GM23338 (cell line): ENCODE results near the gene DNAJB8. TPM values are rescaled to one million over a fixed set of nuclear protein-coding genes. Genes with fewer than 3 reads are reported as not detected.

Experiments used
- ATAC-seq: fragments of 200-7000 bp; cut with Tn5 transposase; 3 replicates; pipeline ENCODE4 v1.9.1; 2020
- DNase-seq: peaks from one replicate; pipeline ENCODE4 v3.0.0-alpha.2; 2015; ENCODE audit warnings: low spot score
- H2AFZ ChIP-seq: fragments of 200-600 bp; sonication (generic); 2 replicates; pipeline ENCODE4 v1.8.0; 2016; ENCODE audit warnings: antibody characterized with exemption, mild to moderate bottlenecking, moderate library complexity
- H3F3A ChIP-seq: fragments of 200-600 bp; sonication (generic); replicated peaks from 2 replicates; pipeline ENCODE4 v1.8.0; 2017; ENCODE audit warnings: antibody characterized with exemption, mixed run types, low read depth
- H3K27ac ChIP-seq: fragments of 200-600 bp; sonication (generic); 2 replicates; pipeline ENCODE4 v1.6.1; 2016; ENCODE audit warnings: low read depth
- H3K27me3 ChIP-seq: fragments of 200-600 bp; sonication (generic); 2 replicates; pipeline ENCODE4 v1.8.0; 2016; ENCODE audit warnings: mild to moderate bottlenecking, mixed run types, moderate library complexity; ENCODE audit not compliant: insufficient read depth
- H3K36me3 ChIP-seq: fragments of 200-600 bp; sonication (generic); 2 replicates; pipeline ENCODE4 v1.8.0; 2016; ENCODE audit warnings: mild to moderate bottlenecking; ENCODE audit not compliant: insufficient read depth
- H3K4me1 ChIP-seq: fragments of 200-600 bp; sonication (generic); 2 replicates; pipeline ENCODE4 v1.8.0; 2016; ENCODE audit warnings: mild to moderate bottlenecking, moderate library complexity; ENCODE audit not compliant: insufficient read depth
- H3K4me2 ChIP-seq: fragments of 200-600 bp; sonication (generic); 2 replicates; pipeline ENCODE4 v1.7.1; 2017; ENCODE audit warnings: mixed run types
- H3K4me3 ChIP-seq: fragments of 200-600 bp; sonication (generic); 2 replicates; pipeline ENCODE4 v1.6.1; 2016; ENCODE audit warnings: mixed run types
- H3K79me2 ChIP-seq: fragments of 200-600 bp; sonication (generic); replicated peaks from 2 replicates; pipeline ENCODE4 v1.8.0; 2017; ENCODE audit warnings: mild to moderate bottlenecking; ENCODE audit not compliant: insufficient read depth
- H3K9me2 ChIP-seq: fragments of 200-600 bp; sonication (generic); 2 replicates; pipeline ENCODE4 v1.8.0; 2017; ENCODE audit not compliant: insufficient read depth
- H4K20me1 ChIP-seq: fragments of 200-600 bp; sonication (generic); replicated peaks from 2 replicates; pipeline ENCODE4 v1.8.0; 2017; ENCODE audit warnings: mild to moderate bottlenecking; ENCODE audit not compliant: insufficient read depth
- H3K27ac Mint-ChIP-seq: 2 replicates; pipeline ENCODE4 v1.8.0; 2020; ENCODE audit warnings: inconsistent platforms, mild to moderate bottlenecking, moderate library complexity, mixed read lengths
- H3K27me3 Mint-ChIP-seq: 3 replicates; pipeline ENCODE4 v1.8.0; 2022; ENCODE audit warnings: low read depth, mild to moderate bottlenecking, moderate library complexity, mixed read lengths, inconsistent platforms; ENCODE audit not compliant: insufficient read depth, poor library complexity
- H3K36me3 Mint-ChIP-seq: 3 replicates; pipeline ENCODE4 v1.8.0; 2021; ENCODE audit warnings: low read depth, mild to moderate bottlenecking, inconsistent platforms, moderate library complexity, mixed read lengths
- H3K4me1 Mint-ChIP-seq: 3 replicates; pipeline ENCODE4 v1.8.0; 2020; ENCODE audit warnings: mild to moderate bottlenecking, inconsistent platforms, mixed read lengths
- H3K4me3 Mint-ChIP-seq: 3 replicates; pipeline ENCODE4 v1.8.0; 2021; ENCODE audit warnings: moderate library complexity, mild to moderate bottlenecking, inconsistent platforms, mixed read lengths
- H3K9me3 Mint-ChIP-seq: 3 replicates; pipeline ENCODE4 v1.8.0; 2020; ENCODE audit warnings: moderate library complexity, mild to moderate bottlenecking, inconsistent platforms, mixed read lengths
- CREB1 ChIP-seq: fragments of 250-450 bp; sonication (Bioruptor Pico); IDR thresholded peaks from 2 replicates; pipeline ENCODE4 v1.5.0; 2020; ENCODE audit warnings: low read depth, mild to moderate bottlenecking, moderate library complexity
- CTCF ChIP-seq, 2 experiments: fragments of 200-600 bp in 1 of 2; sonication (generic) in 1 of 2; conservative IDR thresholded peaks; 2 replicates each; pipeline versions ENCODE4 v1.5.1 to v1.6.1; 2016 to 2017; ENCODE audit warnings: antibody characterized with exemption in 2 of 2, low read depth in 2 of 2, mild to moderate bottlenecking in 2 of 2, moderate library complexity in 1 of 2
- ETS1 ChIP-seq: IDR thresholded peaks from 2 replicates; pipeline ENCODE4 v1.6.1; 2016; ENCODE audit warnings: antibody characterized with exemption
- EZH2phosphoT487 ChIP-seq: fragments of 200-600 bp; sonication (generic); IDR thresholded peaks from one replicate; pipeline ENCODE4 v1.8.1; 2018; ENCODE audit warnings: antibody characterized with exemption; ENCODE audit not compliant: unreplicated experiment
- JUNB ChIP-seq: IDR thresholded peaks from one replicate; pipeline ENCODE4 v1.6.1; 2016; ENCODE audit warnings: antibody characterized with exemption; ENCODE audit not compliant: unreplicated experiment
- POLR2AphosphoS5 ChIP-seq: IDR thresholded peaks from 2 replicates; pipeline ENCODE4 v1.6.1; 2016; ENCODE audit warnings: antibody characterized with exemption, low read depth
- REST ChIP-seq: IDR thresholded peaks from one replicate; pipeline ENCODE4 v1.6.1; 2018; ENCODE audit warnings: antibody characterized with exemption; ENCODE audit not compliant: unreplicated experiment
- STAT1 ChIP-seq: IDR thresholded peaks from one replicate; pipeline ENCODE4 v1.6.1; 2016; ENCODE audit warnings: antibody characterized with exemption; ENCODE audit not compliant: unreplicated experiment
- ZNF331 ChIP-seq: fragments of 250-450 bp; sonication (Bioruptor Pico); IDR thresholded peaks from 2 replicates; pipeline ENCODE4 v1.5.0; 2020; ENCODE audit warnings: low read depth, mild to moderate bottlenecking, moderate library complexity
- ZNF462 ChIP-seq: fragments of 250-450 bp; sonication (Bioruptor Pico); IDR thresholded peaks from 2 replicates; pipeline ENCODE4 v1.5.0; 2020; ENCODE audit warnings: mild to moderate bottlenecking, moderate library complexity
- polyA plus RNA-seq: library from polyadenylated mRNA; unstranded; fragments of >200 nt; fragmentation: Nextera tagmentation; extraction: Ambion mirVana; gene quantifications from 2 replicates; pipeline ENCODE4 v1.2.1, GENCODE V29; 2016
- total RNA-seq: library from RNA; depleted of rRNA; stranded (reverse); fragments of >200 nt; shearing (Covaris generic); gene quantifications from 2 replicates; pipeline ENCODE4 v1.2.3, GENCODE V29; 2014

Gene DNAJB8
- total and polyA plus RNA-seq, 2 experiments from 2014 or later: not detected

GRCh38 chr3:128429751-128430150, 36.9 kb downstream of the DNAJB8 start:
- DNase-seq (no peak), ATAC-seq (no peak)
- Histone ChIP-seq H3K79me2 (no peaks in the 10 kb centered on the region), H2AFZ (no peak overlapping the region), H3K4me1 (peaks cover 29% of the 10 kb centered on the region), H3K27ac (no peak overlapping the region), H4K20me1 (no peaks in the 10 kb centered on the region), H3F3A (peaks cover 18% of the 10 kb centered on the region; the same call in 1 of the 2 replicates), H3K27me3 (peaks cover 81% of the 10 kb centered on the region), H3K4me3 (no peak overlapping the region), H3K4me2 (no peak overlapping the region), H3K9me2 (no peaks in the 10 kb centered on the region), H3K36me3 (no peaks in the 10 kb centered on the region)
- Mint-ChIP-seq H3K27ac (no peak overlapping the region), H3K27me3 (peaks cover 71% of the 10 kb centered on the region), H3K36me3 (no peaks in the 10 kb centered on the region; the same call in 2 of the 3 replicates), H3K4me3 (no peak overlapping the region), H3K9me3 (no peaks in the 10 kb centered on the region), H3K4me1 (peaks cover 47% of the 10 kb centered on the region)
- TF ChIP-seq ETS1: no peak
- no peak for TF ChIP-seq POLR2AphosphoS5
- TF ChIP-seq STAT1: no peak
- TF ChIP-seq ZNF331: no peak

- H3K4me3 Mint-ChIP-seq: no peak overlapping the region
- Histone ChIP-seq H3K9me2 (no peaks in the 10 kb centered on the region), H3K36me3 (no peaks in the 10 kb centered on the region), H3K27me3 (peaks cover 76% of the 10 kb centered on the region), H3K4me2 (no peak overlapping the region), H3F3A (peaks cover 18% of the 10 kb centered on the region; the same call in 1 of the 2 replicates), H4K20me1 (no peaks in the 10 kb centered on the region), H2AFZ (no peak overlapping the region), H3K4me3 (no peak overlapping the region), H3K79me2 (no peaks in the 10 kb centered on the region), H3K4me1 (peaks cover 28% of the 10 kb centered on the region), H3K27ac (no peak overlapping the region)
- no peaks in the 10 kb centered on the region; the same call in 2 of the 3 replicates for H3K36me3 Mint-ChIP-seq
- peaks cover 74% of the 10 kb centered on the region for H3K27me3 Mint-ChIP-seq
- DNase-seq (no peak), ATAC-seq (no peak)
- H3K9me3 Mint-ChIP-seq: no peaks in the 10 kb centered on the region
- peaks cover 47% of the 10 kb centered on the region for H3K4me1 Mint-ChIP-seq
- no peak overlapping the region for H3K27ac Mint-ChIP-seq
- no peak for TF ChIP-seq CTCF (conservative IDR thresholded peaks at IDR 0.05; ENCODE audit: low read depth in 2 of 2)
- TF ChIP-seq JUNB: no peak
- TF ChIP-seq ZNF462 (CRISPR knock-in tag): no peak
- no peak for TF ChIP-seq POLR2AphosphoS5
- no peak for TF ChIP-seq REST
- no peak for TF ChIP-seq CREB1
- no peak for TF ChIP-seq EZH2phosphoT487
- TF ChIP-seq ZNF331: no peak
These were observed 37.4 kb downstream of the DNAJB8 start for GRCh38 chr3:128429275-128429674.
